Stimulated activated CD4-positive, alpha-beta T cell treated with anti-CD3 and anti-CD28 coated beads, Interleukin-12 subunit alpha, Interleukin-12 subunit beta, amount 100 ng/mL, for 4 hours (primary cell): Measurements from ENCODE around the gene ATF1.
"Not testable (repeated sequence)": the region's sequence is repeated elsewhere in the genome, so short reads cannot be mapped to it uniquely, and the experiment has no call there.

Experiments
- DNase-seq: peaks from one replicate; pipeline ENCODE4 v3.0.0-alpha.2; 2020

Gene ATF1

GRCh38 chr12:50753232-50753769, 10.6 kb upstream of the ATF1 start:
- DNase-seq, result no peak

GRCh38 chr12:50764286-50765094, 589 bp downstream of the ATF1 start:
- DNase-seq, result peak; percentile 73

GRCh38 chr12:50765095-50765911, 1.4 kb downstream of the ATF1 start:
- DNase-seq, result peak; percentile 17

DNA sequence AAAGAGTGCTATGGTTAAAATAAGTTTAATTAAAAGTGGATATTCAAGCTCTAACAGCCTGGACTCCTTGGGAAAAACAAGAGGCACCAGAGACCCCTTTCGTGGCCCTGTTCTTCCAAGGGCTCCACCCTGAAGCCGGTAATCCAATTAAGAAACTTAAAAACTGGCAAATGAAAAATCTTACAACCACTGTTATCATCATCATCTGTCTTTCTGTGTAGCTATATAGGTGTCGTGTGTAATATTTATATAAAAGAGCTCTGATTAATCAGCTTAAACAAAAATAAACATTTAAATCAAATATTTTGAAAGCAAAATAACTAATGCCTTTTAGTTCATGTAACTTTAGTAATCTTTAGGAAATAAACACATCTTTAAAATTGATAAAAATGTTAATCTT, 4.5 kb downstream of the ATF1 start:
- no peak for DNase-seq

DNA sequence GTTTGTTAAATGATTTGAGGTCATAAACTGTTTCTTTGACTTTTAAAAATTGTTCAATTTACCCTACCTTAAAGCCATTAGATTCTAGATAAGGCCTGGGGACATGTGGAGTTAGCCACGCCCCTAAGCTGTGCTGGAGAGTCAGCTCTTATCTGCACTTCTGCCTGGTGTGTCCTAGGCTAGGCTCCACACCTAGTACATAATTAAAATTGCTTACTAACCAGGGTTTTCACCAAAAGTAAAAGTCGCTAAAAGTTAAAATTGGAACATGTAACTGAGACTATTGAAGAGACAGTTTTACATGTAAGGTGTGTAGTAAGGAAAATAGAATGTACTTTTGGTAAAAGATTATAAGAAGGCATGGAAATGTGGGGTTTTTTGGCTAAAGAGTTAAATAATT, 4.9 kb downstream of the ATF1 start:
- DNase-seq, result not testable (repeated sequence)

DNA sequence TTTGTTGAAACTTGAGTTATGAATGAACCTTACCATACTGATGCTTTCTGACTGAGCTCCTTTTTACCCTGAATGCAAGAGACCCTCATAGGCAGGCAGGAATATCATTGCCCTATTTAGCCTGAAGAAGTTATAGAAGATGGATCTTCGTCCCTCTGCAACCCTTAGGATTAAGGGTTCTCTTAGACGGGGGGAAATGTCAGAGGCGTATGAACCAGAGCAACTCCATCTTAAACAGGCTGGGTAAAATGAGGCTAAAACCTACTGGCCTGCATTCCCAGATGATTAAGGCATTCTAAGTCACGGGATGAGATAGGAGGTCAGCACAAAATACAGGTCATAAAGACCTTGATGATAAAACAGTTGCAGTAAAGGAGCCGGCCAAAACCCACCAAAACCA, 7.5 kb downstream of the ATF1 start:
- no peak for DNase-seq

DNA sequence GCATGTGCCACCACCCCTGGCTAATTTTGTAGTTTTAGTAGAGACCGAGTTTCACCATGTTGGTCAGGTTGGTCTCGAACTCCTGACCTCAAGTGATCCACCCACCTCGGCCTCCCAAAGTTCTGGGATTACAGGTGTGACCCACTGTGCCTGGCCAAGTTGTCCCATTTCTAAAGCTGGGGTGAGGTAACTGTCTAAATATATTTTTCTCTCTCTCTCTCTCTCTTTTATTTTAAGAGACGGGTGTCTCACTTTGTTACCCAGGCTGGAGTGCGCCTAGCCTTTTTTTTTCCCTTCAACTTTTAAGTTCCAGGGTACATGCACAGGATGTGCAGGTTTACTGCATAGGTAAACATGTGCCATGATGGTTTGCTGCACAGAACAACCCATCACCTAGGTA, 8.6 kb downstream of the ATF1 start:
- no peak for DNase-seq

- no peak for DNase-seq
Observed at GRCh38 chr12:50772877-50773276, 9.0 kb downstream of the ATF1 start.

DNA sequence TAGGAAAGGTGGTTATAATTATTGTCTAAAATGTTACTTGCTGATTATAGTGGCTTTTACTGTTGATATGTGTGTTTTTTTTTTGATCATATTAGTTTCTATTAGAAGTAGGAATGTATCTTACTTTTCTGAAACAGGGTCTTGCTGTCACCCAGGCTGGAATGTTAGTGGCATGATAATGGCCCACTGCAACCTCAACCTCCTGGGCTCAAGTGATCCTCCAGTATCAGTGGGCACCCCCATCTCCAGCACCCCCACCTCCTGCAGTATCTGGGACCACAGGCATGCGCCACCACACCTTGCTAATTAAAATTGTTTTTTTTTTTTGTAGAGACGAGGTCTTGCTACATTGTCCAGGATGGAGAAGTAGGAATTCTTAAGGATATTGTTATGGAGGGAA, 11.3 kb downstream of the ATF1 start:
- DNase-seq, result no peak

- DNase-seq, result no peak
Observed at GRCh38 chr12:50776749-50777728, 13.1 kb downstream of the ATF1 start.

GRCh38 chr12:50778663-50779590, 15.0 kb downstream of the ATF1 start:
- no peak for DNase-seq

GRCh38 chr12:50780013-50780412, 16.1 kb downstream of the ATF1 start:
- no peak for DNase-seq

DNA sequence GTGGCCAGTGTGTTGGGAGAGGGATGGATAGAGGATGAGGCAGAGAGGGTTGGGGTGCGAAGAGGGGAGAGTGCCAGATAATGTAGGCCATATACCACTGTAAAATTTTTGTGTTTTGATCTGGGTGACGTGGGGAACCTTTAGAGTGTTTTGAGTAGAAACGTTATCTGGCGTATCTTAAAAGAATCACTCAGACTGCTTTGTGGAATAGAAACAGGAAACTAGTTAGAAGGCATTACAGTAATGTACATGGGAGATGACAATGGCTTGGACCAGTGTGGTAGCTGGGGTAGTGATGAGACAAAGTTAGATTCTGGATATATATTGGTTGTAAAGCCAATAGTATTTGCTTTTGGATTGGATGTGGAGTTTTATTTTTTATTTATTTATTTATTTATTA, 20.6 kb downstream of the ATF1 start:
- no peak for DNase-seq

DNA sequence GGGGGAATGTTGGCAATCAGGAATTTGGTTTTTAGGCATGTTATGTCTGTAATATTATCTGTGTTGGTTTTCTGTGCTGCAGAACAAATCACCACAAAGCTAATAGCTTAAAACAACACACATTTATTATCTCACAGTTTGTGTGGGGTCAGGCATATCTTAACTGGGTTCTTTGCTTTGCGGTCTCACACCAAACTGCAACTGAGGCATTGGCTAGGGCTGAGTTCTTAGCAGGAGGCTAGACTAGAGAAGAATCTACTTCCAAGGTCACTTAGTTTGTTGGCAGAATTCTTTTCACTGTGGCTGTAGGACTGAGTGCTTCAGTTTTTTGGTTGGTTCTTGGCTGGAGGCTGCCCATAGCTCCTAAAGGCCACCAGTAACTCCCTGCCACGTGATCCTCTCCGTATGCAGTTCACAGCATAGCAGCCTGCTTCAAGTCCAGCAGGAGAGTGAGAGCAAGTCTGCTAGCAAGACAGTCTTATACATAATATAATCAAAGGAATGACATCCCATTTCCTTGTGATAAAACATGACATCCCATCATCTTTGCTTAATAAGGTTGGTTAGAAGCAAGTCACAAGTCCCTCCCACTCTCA, 21.6 kb downstream of the ATF1 start:
- DNase-seq, result no peak

DNA sequence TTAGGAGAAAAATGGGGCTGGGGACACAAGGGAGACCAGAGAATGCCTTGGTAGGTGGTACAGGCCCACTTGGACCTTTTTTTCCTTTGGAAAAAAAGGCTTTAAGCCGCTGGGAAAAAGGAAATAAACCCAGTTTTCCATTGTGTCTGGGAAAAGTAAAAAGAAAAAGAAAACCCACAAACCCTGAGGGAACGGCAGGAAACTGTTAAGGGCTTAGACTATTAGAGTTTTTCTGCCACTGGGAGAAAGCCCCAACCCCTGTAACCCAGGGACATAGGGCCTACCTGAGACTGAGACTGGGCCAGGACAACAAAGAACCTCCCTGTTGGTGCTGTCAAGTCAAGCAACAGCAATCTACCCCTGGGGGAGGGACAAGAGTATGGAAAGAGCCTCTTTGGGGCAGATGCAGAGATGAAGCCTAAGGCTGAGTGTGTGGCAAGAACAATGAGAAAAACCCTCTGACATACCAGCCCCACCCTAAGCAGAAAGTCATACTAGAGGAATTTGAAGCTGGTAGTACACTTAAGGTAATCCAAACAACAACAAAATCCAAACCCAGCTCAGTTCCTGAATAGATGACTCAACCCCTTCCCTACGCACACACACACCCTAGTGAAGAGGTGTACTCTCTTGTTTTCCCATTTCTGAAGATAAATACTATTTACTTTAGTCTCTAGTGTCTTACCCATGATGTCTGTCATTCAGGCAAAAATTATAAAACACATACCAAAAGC, 22.8 kb downstream of the ATF1 start:
- DNase-seq, result no peak

DNA sequence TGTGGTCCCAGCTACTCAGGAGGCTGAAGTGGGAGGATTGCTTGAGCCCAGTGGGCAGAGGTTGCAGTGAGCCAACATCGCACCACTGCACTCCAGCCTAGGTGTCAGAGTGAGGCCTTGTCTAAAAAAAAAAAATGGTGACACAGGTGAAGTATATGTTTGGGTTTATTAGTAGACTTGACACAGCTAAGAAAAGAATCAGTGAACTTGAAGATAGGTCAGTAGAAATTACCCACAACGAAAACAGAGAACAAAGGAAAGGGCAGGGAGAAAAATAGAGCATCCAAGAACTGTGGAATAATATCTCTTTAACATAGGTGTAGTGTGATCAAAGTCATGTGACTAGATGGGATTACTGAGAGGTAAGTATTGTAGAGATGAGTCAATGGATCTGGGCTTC, 23.7 kb downstream of the ATF1 start:
- DNase-seq, result no peak

DNA sequence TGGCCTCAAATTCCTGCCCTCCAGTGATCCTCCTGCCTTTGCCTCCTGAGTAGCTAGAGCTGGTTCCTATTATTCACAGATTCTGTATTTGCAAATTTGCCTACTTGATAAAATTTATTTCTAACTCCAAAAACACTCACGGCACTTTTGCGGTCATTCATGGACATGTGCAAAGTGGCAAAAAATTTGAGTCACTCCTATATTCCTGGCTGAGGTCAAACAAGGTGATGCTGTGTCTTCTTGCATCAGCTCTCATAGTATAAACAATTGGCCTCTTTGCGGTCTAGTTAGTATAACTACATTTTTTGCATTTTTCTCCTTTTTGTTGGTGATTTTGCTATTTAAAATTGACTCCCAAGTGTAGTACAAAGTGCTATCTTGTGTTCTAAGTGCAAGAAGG, 24.7 kb downstream of the ATF1 start:
- DNase-seq, result no peak

- no peak for DNase-seq
Observed at GRCh38 chr12:50790081-50790480, 26.2 kb downstream of the ATF1 start.

GRCh38 chr12:50799908-50800307, 36.0 kb downstream of the ATF1 start:
- no peak for DNase-seq

DNA sequence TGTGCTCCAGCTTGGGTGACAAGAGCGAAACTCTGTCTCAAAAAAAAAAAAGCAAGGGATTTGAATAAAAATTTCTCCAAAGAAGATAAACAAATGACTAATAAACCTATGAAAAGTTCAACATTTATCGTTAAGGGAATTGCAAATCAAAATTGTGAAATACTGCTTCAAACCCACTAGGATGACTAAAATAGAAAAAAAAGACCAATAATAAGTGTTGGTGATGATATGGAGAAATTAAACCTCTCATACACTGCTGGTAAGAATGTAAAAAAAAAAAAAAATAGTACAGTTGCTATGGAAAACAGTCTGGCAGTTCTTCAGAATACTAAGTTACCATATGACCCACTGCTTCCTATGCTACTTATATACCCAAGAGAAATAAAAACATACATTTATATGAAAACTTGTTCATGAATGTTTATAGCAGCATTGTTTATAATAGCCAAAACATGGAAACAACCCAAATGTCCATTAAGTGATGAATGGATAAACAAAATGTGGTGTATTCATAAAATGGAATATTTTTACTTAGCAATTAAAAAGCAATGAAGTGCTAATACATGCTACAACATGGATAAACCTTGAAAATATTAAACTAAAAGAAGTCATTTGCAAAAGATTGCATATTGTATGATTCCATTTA, 39.5 kb downstream of the ATF1 start:
- DNase-seq, result no peak
